ENCODE measurements around the gene GNAS.
"Not testable (repeated sequence)": the region's sequence is repeated elsewhere in the genome, so short reads cannot be mapped to it uniquely, and the experiment has no call there.

The GNAS gene

GRCh38 chr20:58828804-58829203 lies 23.7 kb upstream of the GNAS start:
- DNase-seq = not testable (repeated sequence)

- DNase-seq = no peak
These were observed 23.0 kb upstream of the GNAS start for GRCh38 chr20:58829531-58829941.

GRCh38 chr20:58832457-58832856 lies 20.1 kb upstream of the GNAS start:
- no peak for DNase-seq

- no peak for DNase-seq
These were observed 18.6 kb upstream of the GNAS start for GRCh38 chr20:58833921-58834320.

GRCh38 chr20:58835231-58835630 lies 17.3 kb upstream of the GNAS start:
- no peak for DNase-seq

GRCh38 chr20:58836616-58837204 lies 15.8 kb upstream of the GNAS start:
- DNase-seq = no peak

- no peak for DNase-seq
These were observed 14.8 kb upstream of the GNAS start for GRCh38 chr20:58837717-58838116.

GRCh38 chr20:58838174-58838573 lies 14.3 kb upstream of the GNAS start:
- DNase-seq = no peak

- peak in 2 of 3 donors; percentile 13 to 38 for DNase-seq
These were observed 13.0 kb upstream of the GNAS start for GRCh38 chr20:58839474-58839874.

GRCh38 chr20:58839991-58840747 lies 12.3 kb upstream of the GNAS start:
- DNase-seq = no peak

GRCh38 chr20:58840816-58841538 lies 11.5 kb upstream of the GNAS start:
- DNase-seq = no peak

- DNase-seq = no peak
These were observed 10.8 kb upstream of the GNAS start for GRCh38 chr20:58841539-58842264.

- no peak for DNase-seq
These were observed 10.2 kb upstream of the GNAS start for GRCh38 chr20:58842276-58842675.

GRCh38 chr20:58843128-58843556 lies 9.4 kb upstream of the GNAS start:
- DNase-seq = no peak

- DNase-seq = no peak
These were observed 6.8 kb upstream of the GNAS start for GRCh38 chr20:58845706-58846105.

GRCh38 chr20:58847463-58847862 lies 5.1 kb upstream of the GNAS start:
- DNase-seq = peak; percentile 60 to 69 (median 63)

GRCh38 chr20:58850693-58851174 lies 1.8 kb upstream of the GNAS start, which contains the start of gene GNAS-AS1:
Gene GNAS-AS1, minus strand, starts transcription at chr20:58850902.
- DNase-seq = no peak

GRCh38 chr20:58851221-58851968 lies 1.1 kb upstream of the GNAS start:
- no peak for DNase-seq

- DNase-seq = no peak
These were observed 502 bp upstream of the GNAS start for GRCh38 chr20:58851969-58852458.

- DNase-seq = no peak
These were observed 950 bp downstream of the GNAS start for GRCh38 chr20:58853466-58853865.

GRCh38 chr20:58853976-58854637 lies 1.6 kb downstream of the GNAS start:
- no peak for DNase-seq
